GM15510 (cell line): ENCODE measurements around the gene CCDC85C.

Experiments used
- POLR2A ChIP-seq: IDR thresholded peaks from 3 replicates; pipeline ENCODE4 v1.6.1; 2011; ENCODE audit warnings: borderline replicate concordance; ENCODE audit not compliant: insufficient read length; ENCODE audit errors: extremely low read depth

CCDC85C gene

DNA sequence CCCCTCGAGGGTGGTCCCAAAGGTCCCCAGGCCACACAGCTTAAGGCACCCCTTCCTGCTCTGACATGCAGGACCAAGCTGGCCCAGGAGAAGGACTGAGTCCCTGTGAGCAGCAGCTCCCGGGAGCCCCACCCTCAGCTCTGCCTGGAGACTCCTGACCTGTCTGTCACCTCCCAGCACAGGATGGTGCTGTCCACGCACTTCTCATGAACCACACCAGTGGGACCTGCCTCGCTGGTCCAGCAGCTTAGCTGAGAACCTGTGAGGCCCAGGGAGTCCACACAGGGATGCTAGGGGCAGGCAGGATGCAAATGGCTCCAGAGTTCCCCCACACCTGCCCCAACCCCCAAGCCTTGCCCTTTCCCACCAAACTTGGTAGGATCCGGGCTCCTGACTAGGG, 27.7 kb downstream of the CCDC85C start:
- no peak for TF ChIP-seq POLR2A

DNA sequence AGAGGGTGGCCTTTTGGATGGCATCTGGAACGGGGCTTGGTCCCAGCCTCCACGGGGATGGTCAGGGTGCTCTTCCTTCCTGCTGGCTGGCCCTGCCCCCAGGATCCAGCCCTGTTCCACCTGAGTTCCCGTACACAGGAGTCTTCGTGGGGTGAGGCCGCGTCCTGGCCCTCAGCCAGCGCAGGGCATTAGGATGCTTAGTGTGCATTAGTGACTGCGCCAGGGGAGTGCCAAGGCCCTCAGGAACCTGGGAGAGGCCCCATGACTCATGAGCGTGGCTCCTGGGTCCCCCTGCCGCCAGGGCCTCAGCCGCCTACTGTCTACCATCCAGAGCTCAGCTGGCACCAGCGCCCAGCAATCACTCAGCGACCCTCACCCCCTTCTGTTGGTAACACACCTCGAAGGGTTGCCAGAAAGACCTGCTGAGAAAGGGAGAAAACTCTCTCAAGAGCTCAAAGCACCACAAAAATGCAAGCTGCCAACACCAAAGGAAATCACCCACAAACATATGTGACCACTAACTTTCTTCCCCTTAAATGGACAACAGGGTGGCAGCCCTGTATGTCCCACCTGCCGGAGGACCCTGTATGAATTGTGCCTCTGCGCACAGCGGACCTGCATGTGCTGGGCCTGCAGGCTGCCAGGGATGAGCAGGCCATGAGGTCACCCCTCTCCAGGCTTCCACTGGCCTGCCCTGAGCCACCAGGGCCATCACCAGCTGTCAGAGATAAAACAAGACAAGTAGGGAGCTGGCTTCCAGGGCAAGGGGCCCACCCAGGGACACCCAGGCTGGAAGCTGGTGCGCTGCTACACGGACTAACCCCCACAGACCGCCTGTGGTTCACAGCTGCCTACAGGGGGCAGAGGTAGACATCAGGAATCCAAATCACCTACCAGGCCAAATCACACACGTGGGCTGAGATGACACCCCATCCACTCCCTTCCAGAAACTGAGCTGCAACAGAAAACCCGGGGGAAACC, 28.7 kb downstream of the CCDC85C start:
- no peak for TF ChIP-seq POLR2A

DNA sequence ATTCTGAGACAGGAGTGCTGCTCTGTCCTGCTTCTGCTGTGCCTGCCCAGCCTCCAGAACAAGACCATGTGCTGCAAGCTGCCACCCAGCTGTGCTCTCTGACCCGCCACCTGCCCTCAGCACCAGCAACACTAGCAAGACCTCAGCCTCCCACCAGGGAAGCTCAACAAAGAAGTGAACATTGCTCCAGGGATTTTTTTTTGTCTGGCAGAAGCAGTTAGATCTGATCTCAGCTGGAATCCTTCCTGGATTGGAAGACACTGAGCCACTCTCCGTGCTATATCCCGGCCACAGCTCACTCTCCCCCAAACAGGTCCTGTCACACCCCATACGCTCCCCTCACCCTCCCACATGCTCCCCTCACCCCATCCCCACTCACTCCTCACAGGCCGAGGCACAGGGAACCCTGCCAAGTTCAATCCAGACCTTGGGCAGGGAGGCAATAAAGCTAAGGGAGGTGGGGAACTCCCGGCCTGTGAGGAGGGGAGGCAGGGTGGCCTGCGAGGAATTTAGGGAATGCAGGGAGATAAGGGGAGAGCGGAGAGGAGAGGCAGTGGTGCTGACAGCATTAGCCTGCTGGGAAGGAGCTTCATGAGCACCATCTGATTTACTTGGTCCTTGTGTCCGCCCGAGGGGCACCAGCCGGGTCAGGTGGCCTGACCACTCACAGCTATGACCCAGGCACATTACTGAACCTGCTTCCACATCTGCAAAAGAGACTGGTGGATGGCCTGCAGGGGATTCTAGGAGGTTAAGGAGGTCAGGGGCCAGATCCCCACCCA, 29.7 kb downstream of the CCDC85C start:
- no peak for TF ChIP-seq POLR2A

DNA sequence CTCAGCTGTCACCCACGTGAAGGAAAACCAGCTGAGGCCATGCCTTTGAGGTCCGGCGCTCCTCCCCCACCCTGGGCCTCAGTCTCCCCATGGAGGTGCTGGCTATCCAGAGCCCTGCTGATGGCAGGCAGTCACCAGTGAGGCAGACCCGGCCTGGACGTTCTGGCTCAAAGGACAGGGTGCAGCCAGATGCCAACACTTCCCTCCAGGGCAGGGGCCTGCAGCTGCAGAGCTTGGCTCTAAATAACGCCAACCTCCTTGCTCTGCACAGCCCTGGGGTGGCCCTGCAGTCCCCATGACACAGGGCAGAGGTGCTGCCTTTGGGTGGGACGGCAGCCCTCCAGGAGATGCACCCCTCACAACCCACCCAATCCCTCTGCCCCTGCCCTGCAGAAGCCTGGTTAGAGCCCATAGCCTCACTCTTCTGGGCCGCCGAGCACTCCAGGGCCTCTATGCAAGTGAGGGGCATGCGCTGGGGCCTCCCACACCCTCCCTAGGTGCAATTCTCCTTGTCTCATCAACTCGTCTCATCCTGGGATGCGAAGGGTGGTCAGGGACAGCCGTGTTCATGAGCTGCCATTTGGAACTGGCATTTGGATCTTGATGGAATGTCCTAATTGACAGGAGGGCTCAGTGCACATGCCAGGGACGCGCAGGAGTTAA, 30.4 kb downstream of the CCDC85C start:
- TF ChIP-seq POLR2A = no peak

DNA sequence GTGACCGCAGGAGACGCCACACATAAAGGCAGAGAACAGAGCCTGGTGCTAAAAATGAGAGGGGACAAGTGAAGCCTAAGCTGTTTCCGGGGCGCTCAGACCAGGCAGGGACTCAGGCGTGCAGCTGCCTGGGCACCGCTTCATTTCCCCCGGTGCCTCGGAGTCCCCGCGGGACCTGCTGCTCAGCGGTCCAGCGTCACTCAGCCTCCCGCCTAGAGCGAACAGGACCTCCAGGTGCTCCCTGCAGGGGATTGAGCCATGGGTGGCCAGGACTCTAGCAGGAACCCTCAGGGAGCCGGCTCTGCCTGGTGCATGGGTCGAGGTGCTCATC, 31.0 kb downstream of the CCDC85C start:
- TF ChIP-seq POLR2A = no peak

DNA sequence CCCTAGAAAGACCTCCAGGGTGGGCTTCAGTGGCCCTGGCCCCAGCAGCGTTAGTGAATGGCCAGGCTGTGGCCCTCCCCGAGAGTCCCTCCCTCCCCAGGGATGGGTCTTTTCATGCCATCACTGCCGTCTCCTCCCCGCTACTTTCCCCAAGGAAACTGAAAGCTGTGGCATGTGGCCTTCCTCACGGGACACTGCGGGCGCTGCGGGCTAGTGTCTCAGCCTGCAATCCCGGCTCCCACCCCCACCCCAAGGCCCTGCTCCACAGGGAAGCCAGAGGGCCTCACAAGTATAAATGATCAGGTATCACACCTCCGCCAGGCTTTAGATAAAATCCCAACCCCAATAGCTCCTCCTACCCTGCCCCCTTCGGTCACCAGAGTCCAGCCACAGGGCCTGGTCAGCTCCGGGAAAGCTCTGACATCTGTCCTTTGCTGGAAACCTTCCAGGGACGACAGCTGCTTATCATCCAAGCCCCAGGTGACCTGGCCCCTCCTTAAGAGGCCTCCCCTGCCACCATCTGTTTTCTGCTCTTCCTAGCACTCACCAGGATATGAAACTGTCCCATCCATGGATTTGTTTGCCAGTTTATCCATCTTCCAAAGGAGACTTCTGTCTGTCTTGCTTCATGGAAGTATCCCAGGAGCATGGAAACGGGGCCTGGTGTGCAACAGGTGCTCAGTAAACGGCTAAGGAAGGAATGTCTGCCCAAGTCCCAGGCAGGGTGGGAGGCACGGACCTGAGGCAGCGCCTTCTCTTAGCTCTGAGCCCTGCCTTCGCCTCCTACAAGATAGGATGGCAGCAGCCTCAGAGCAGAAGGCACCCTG, 31.6 kb downstream of the CCDC85C start:
- TF ChIP-seq POLR2A = no peak

DNA sequence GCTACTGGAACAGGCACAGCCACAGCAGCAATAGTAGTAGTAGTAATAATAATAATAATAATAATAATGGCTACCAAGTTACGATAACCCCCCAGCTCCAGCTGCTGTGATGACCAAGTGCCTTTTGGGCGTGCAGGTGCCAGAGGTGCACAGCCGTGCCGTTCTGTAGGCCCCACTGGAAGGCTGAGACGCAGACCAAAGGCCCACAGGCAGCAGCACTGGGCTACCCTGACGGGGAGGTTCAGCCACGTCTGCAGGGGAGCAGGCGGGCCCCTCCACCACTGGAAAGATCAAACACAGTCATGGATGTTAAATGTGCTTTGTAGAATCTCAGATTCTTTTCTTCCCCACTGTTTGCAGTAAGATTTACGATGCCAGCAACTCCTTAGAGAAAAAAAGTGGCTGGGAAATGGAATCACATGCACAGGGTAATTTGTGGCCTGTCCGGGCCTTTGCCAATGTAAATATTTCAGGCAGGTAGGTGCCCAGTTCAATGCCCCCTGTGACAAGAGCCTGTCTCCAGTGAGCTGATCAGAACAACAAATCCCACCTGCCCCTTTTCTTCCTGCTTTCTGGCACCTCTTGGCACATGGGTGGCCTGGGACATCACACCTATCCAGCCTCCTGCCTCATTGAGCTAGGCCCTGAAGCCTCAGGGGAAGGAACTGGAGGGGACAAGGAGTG, 32.6 kb downstream of the CCDC85C start:
- no peak for TF ChIP-seq POLR2A

DNA sequence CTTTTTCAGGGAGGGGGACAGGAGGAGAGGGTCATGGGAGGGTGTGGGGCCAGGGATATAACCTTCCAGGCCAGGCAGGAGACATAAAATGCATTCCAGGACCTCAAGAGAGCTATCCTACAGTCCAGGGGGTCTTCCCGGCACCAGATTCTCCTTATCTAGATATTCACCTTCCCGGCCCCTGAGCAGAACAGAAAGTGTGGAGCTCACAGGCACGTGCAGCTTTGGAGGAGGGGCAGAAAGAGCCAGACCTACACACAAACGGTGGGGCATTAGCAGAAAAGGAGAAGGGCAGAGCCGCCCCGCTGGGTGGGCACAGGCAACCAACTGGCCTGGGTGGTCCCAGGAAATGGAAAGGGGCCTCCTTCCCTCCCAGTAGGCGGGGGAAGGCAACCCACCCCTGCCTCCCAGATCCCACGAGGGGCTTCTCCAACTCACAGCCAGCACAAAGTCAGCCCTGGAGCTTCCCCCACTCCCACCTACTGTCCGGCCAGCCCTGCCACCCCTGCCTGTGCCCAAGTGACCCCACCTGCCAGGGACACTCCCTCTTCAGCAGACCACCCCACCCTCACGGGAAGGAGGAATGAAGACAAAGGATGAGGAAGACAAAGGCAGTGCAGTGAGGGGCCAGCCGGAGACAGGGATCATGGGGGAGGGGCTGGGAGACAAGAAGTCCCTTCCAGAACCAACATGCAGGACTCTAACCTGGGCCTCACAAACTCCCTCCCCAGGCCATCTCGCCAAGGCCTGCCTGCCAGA, 33.3 kb downstream of the CCDC85C start:
- TF ChIP-seq POLR2A = no peak

DNA sequence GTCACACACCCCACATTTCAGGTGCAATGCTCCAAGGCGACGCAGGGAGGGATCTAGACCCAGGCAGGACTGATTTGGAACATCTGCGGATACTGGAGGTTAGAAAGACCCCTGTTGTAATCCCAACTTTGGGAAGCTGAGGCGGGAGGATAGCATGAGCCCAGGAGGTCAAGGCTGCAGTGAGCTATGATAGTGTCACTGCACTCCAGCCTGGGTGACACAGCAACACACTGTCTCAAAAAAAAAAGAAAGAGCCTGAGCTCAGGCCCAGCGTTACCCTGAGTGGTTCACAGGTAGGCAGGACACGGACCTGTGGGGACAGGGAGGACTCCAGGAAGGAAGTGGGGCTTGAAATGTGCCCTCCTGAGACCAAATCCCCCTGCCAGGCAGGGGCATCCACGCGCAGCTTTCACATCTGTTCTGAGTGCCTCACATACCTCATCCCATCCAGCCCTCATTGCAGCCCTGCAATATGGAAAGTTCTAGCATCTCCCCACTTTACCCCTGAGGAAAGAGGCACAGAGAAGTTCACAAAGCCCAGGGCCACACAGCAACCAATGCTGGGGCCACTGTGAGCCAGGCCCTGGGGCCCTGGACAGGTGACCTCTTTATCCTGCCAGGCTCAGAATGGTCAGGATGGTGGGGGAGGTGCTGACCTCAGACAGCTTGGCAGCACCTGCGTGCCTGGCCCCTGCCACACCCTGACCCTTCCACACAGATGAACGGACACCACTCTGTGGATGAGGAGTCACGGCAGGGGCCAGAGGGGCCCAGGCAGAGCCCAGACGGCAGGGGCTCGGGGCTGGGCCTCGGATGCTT, 34.1 kb downstream of the CCDC85C start:
- no peak for TF ChIP-seq POLR2A

DNA sequence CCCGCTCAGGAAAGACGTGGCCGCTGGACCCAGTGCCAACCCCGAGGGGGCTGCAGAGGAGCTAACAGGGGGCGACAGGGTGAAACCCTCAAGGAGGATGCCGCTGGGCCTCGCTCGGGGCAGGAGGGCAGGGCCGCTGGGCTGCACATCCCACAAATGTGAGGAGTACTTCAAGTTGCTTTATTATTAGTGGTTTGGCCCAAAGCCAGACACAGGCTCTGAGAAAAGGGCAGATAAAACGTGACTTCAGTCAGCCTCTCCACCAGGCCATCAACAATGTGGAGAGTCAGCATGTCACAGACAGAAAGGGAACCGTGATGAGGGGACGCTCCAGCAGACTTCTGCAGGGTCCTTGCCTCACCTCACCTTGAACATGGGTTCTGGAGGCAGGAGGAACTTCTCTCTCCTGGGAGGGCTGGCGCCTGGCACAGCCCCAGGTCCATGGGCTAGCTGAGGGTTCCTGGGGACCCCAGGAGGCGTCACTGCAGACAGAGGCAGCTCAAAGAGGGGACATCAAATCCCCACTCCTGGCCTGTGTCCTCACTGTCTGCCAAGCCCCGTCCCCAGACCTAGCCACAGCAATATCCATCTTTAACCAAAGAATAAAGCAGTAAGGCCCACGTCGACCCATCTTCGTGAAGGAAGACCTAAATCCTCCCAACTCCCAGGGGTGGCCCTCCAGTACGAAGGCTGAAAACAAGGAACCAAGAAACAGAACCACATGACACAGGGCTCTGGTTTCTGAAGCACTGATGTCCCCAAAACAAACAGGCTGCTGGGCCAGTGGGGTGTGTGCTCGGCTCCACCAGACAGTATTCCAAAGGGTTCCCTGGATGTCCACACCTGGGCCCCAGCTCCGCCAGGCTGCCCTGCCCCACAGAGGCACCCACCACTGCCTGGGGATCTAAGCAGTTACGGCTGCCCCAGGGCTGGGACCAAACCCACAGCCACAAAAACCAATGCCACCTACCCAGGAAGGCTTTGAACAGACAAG, 35.1 kb downstream of the CCDC85C start:
- no peak for TF ChIP-seq POLR2A
